Duodenal mucosa (tissue), 2 donors: ENCODE data around the gene GPC5.

ENCODE experiments used
- H3K27ac ChIP-seq: one replicate; pipeline ENCODE4 v1.7.0; 2013; ENCODE audit warnings: low read depth, low read length
- H3K27me3 ChIP-seq, 2 donors: one replicate each; pipeline ENCODE4 v1.7.0; 2013; ENCODE audit warnings: low read length in 2 of 2, control low read depth in 1 of 2; ENCODE audit not compliant: insufficient read depth in 2 of 2, control insufficient read depth in 1 of 2
- H3K36me3 ChIP-seq, 2 donors: one replicate each; pipeline ENCODE4 v1.7.0; 2013; ENCODE audit warnings: low read length in 2 of 2, control low read depth in 1 of 2; ENCODE audit not compliant: insufficient read depth in 2 of 2, control insufficient read depth in 1 of 2
- H3K4me1 ChIP-seq, 2 donors: one replicate each; pipeline ENCODE4 v1.7.0; 2013; ENCODE audit warnings: low read length in 2 of 2, control low read depth in 1 of 2; ENCODE audit not compliant: insufficient read depth in 2 of 2, control insufficient read depth in 1 of 2
- H3K4me3 ChIP-seq, 2 donors: one replicate each; pipeline ENCODE4 v1.7.0; 2013; ENCODE audit warnings: low read length in 2 of 2, low read depth in 1 of 2
- H3K9ac ChIP-seq, 2 donors: one replicate each; pipeline ENCODE4 v1.7.0; 2013; ENCODE audit warnings: low read length in 2 of 2, low read depth in 1 of 2
- H3K9me3 ChIP-seq, 2 donors: one replicate each; pipeline ENCODE4 v1.7.0; 2013; ENCODE audit warnings: low read length in 2 of 2, control low read depth in 1 of 2; ENCODE audit not compliant: control insufficient read depth in 1 of 2

The GPC5 gene

GRCh38 chr13:92483894-92484293, 1085.5 kb downstream of the GPC5 start:
- Histone ChIP-seq H3K36me3 (no peaks in the 10 kb centered on the region), H3K27ac (no peak overlapping the region), H3K27me3 (no peaks in the 10 kb centered on the region), H3K9ac (no peak overlapping the region), H3K4me1 (no peaks in the 10 kb centered on the region), H3K4me3 (no peak overlapping the region), H3K9me3 (no peaks in the 10 kb centered on the region)

GRCh38 chr13:92487238-92487637, 1088.8 kb downstream of the GPC5 start:
- Histone ChIP-seq H3K9ac (no peak overlapping the region), H3K4me3 (no peak overlapping the region), H3K4me1 (no peaks in the 10 kb centered on the region)

GRCh38 chr13:92488249-92488852, 1089.9 kb downstream of the GPC5 start:
- H3K9ac ChIP-seq, result no peak overlapping the region
- no peak overlapping the region for H3K4me3 ChIP-seq
- H3K9me3 ChIP-seq, result no peaks in the 10 kb centered on the region
- H3K27ac ChIP-seq, result no peak overlapping the region
- H3K4me1 ChIP-seq, result no peaks in the 10 kb centered on the region
- no peaks in the 10 kb centered on the region for H3K27me3 ChIP-seq
- H3K36me3 ChIP-seq, result no peaks in the 10 kb centered on the region

More at GRCh38 chr13:92487238-92487637, 1088.8 kb downstream of the GPC5 start:
- H3K27ac ChIP-seq, result no peak overlapping the region
- H3K27me3 ChIP-seq, result no peaks in the 10 kb centered on the region
- H3K9me3 ChIP-seq, result no peaks in the 10 kb centered on the region
- H3K36me3 ChIP-seq, result no peaks in the 10 kb centered on the region

- Histone ChIP-seq H3K36me3 (no peaks in the 10 kb centered on the region), H3K27ac (no peak overlapping the region), H3K9ac (no peak overlapping the region), H3K4me1 (no peaks in the 10 kb centered on the region), H3K9me3 (no peaks in the 10 kb centered on the region), H3K27me3 (no peaks in the 10 kb centered on the region), H3K4me3 (no peak overlapping the region)
Observed at GRCh38 chr13:92491839-92492238, 1093.4 kb downstream of the GPC5 start.

GRCh38 chr13:92494915-92495314, 1096.5 kb downstream of the GPC5 start:
- no peaks in the 10 kb centered on the region for H3K36me3 ChIP-seq
- H3K9me3 ChIP-seq, result no peaks in the 10 kb centered on the region
- H3K27me3 ChIP-seq, result no peaks in the 10 kb centered on the region
- no peak overlapping the region for H3K9ac ChIP-seq
- no peak overlapping the region for H3K27ac ChIP-seq
- H3K4me1 ChIP-seq, result no peaks in the 10 kb centered on the region
- no peak overlapping the region for H3K4me3 ChIP-seq

GRCh38 chr13:92500192-92500591, 1101.8 kb downstream of the GPC5 start:
- Histone ChIP-seq H3K4me1 (no peaks in the 10 kb centered on the region), H3K27ac (no peak overlapping the region), H3K4me3 (no peak overlapping the region), H3K27me3 (no peaks in the 10 kb centered on the region), H3K9ac (no peak overlapping the region), H3K36me3 (no peaks in the 10 kb centered on the region), H3K9me3 (no peaks in the 10 kb centered on the region)

GRCh38 chr13:92510416-92510815, 1112.0 kb downstream of the GPC5 start:
- H3K9me3 ChIP-seq, result no peaks in the 10 kb centered on the region
- H3K4me1 ChIP-seq, result no peaks in the 10 kb centered on the region

GRCh38 chr13:92512852-92513251, 1114.4 kb downstream of the GPC5 start:
- Histone ChIP-seq H3K4me1 (no peaks in the 10 kb centered on the region), H3K27me3 (no peaks in the 10 kb centered on the region), H3K36me3 (no peaks in the 10 kb centered on the region), H3K4me3 (no peak overlapping the region), H3K9me3 (no peaks in the 10 kb centered on the region), H3K27ac (no peak overlapping the region), H3K9ac (no peak overlapping the region)

More at GRCh38 chr13:92510416-92510815, 1112.0 kb downstream of the GPC5 start:
- no peak overlapping the region for H3K4me3 ChIP-seq
- H3K27ac ChIP-seq, result no peak overlapping the region
- no peaks in the 10 kb centered on the region for H3K36me3 ChIP-seq
- H3K27me3 ChIP-seq, result no peaks in the 10 kb centered on the region
- H3K9ac ChIP-seq, result no peak overlapping the region

GRCh38 chr13:92513672-92514071, 1115.3 kb downstream of the GPC5 start:
- Histone ChIP-seq H3K9me3 (no peaks in the 10 kb centered on the region), H3K36me3 (no peaks in the 10 kb centered on the region), H3K27ac (no peak overlapping the region), H3K4me1 (no peaks in the 10 kb centered on the region), H3K27me3 (no peaks in the 10 kb centered on the region), H3K9ac (no peak overlapping the region), H3K4me3 (no peak overlapping the region)

- H3K4me1 ChIP-seq, result no peaks in the 10 kb centered on the region
- H3K9me3 ChIP-seq, result no peaks in the 10 kb centered on the region
- no peaks in the 10 kb centered on the region for H3K36me3 ChIP-seq
- no peaks in the 10 kb centered on the region for H3K27me3 ChIP-seq
- no peak overlapping the region for H3K4me3 ChIP-seq
- H3K27ac ChIP-seq, result no peak overlapping the region
- no peak overlapping the region for H3K9ac ChIP-seq
Observed at GRCh38 chr13:92514420-92515125, 1116.2 kb downstream of the GPC5 start.
